Neural progenitor cell (in vitro differentiated cells): ENCODE measurements around the gene MSH3. TPM values are rescaled to one million over a fixed set of nuclear protein-coding genes. Genes with fewer than 3 reads are reported as not detected.

Experiments used
- DNase-seq: peaks from one replicate; pipeline ENCODE4 v3.0.0-alpha.2; 2016; ENCODE audit warnings: low spot score
- H2AFZ ChIP-seq: fragments of 200-600 bp; sonication (generic); replicated peaks from 2 replicates; pipeline ENCODE4 v1.6.1; 2016; ENCODE audit warnings: antibody characterized with exemption
- H3F3A ChIP-seq: fragments of 200-600 bp; sonication (generic); 2 replicates; pipeline ENCODE4 v1.6.1; 2016; ENCODE audit warnings: antibody characterized with exemption, low read depth
- H3K27ac ChIP-seq: fragments of 200-600 bp; sonication (generic); 2 replicates; pipeline ENCODE4 v1.5.1; 2016; ENCODE audit warnings: mild to moderate bottlenecking
- H3K27me3 ChIP-seq: fragments of 200-600 bp; sonication (generic); 2 replicates; pipeline ENCODE4 v1.6.1; 2016; ENCODE audit warnings: mild to moderate bottlenecking, moderate library complexity
- H3K36me3 ChIP-seq: fragments of 200-600 bp; sonication (generic); 2 replicates; pipeline ENCODE4 v1.5.1; 2016
- H3K4me1 ChIP-seq: fragments of 200-600 bp; sonication (generic); 2 replicates; pipeline ENCODE4 v1.6.1; 2016; ENCODE audit warnings: mixed run types
- H3K4me2 ChIP-seq: fragments of 200-600 bp; sonication (generic); 2 replicates; pipeline ENCODE4 v1.6.1; 2016
- H3K4me3 ChIP-seq: fragments of 200-600 bp; sonication (generic); 2 replicates; pipeline ENCODE4 v1.5.1; 2016
- H3K79me2 ChIP-seq: fragments of 200-600 bp; sonication (generic); 2 replicates; pipeline ENCODE4 v1.6.1; 2016; ENCODE audit warnings: low read depth
- H3K9ac ChIP-seq: fragments of 200-600 bp; sonication (generic); 2 replicates; pipeline ENCODE4 v1.6.1; 2016
- H3K9me3 ChIP-seq: fragments of 200-600 bp; sonication (generic); 2 replicates; pipeline ENCODE4 v1.5.1; 2016; ENCODE audit warnings: low read depth
- H4K20me1 ChIP-seq: fragments of 200-600 bp; sonication (generic); 2 replicates; pipeline ENCODE4 v1.6.1; 2016; ENCODE audit warnings: low read depth
- H3K27ac Mint-ChIP-seq: 3 replicates; pipeline ENCODE4 v1.8.0; 2021; ENCODE audit warnings: mixed read lengths
- H3K27me3 Mint-ChIP-seq: 2 replicates; pipeline ENCODE4 v1.8.0; 2022; ENCODE audit warnings: low read depth, mild to moderate bottlenecking, inconsistent platforms, moderate library complexity, mixed read lengths; ENCODE audit not compliant: insufficient read depth
- H3K36me3 Mint-ChIP-seq: 3 replicates; pipeline ENCODE4 v1.8.0; 2021; ENCODE audit warnings: mixed read lengths
- H3K4me1 Mint-ChIP-seq: 3 replicates; pipeline ENCODE4 v1.8.0; 2021; ENCODE audit warnings: mixed read lengths
- H3K4me3 Mint-ChIP-seq: 3 replicates; pipeline ENCODE4 v1.8.0; 2021; ENCODE audit warnings: mild to moderate bottlenecking, moderate library complexity, mixed read lengths
- H3K9me3 Mint-ChIP-seq: 3 replicates; pipeline ENCODE4 v1.8.0; 2020; ENCODE audit warnings: mixed read lengths
- EZH2 ChIP-seq: fragments of 200-600 bp; sonication (generic); IDR thresholded peaks from 2 replicates; pipeline ENCODE4 v1.6.1; 2017; ENCODE audit warnings: antibody characterized with exemption, mild to moderate bottlenecking, moderate library complexity
- EZH2phosphoT487 ChIP-seq: fragments of 200-600 bp; sonication (generic); IDR thresholded peaks from 2 replicates; pipeline ENCODE4 v1.6.1; 2017; ENCODE audit warnings: antibody characterized with exemption
- total RNA-seq: library from RNA; depleted of rRNA; stranded (reverse); fragments of >200 nt; gene quantifications from 2 replicates; pipeline ENCODE4 v1.2.3, GENCODE V29; 2015; ENCODE audit warnings: low replicate concordance
- TF ChIP-seq, protein P1 (sequence below): fragments of 200-600 bp; sonication (generic); IDR thresholded peaks from 2 replicates; pipeline ENCODE4 v1.5.1; 2017; ENCODE audit warnings: antibody characterized with exemption, mild to moderate bottlenecking

The MSH3 gene
- total RNA-seq, 1 donor from 2014 or later: 26.1 TPM

DNA sequence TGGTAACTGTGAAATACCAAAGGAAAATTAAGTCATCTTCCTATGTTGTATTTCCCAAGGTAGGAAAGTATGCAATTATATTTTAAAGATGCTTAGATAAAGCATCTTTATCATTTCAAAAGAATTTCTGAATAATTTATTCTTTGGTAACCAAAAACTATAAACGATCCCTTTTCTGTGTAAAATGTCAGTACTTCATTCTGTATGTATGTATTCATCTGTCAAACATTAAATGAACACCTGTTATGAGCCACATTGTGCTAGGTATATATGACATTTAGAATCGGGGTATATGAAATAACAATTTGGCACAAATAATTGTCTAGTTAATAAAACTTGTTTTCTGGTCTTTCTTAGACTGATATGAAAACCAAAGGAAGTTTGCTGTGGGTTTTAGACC is 89.7 kb downstream of the MSH3 start:
- TF ChIP-seq, protein P1, sequence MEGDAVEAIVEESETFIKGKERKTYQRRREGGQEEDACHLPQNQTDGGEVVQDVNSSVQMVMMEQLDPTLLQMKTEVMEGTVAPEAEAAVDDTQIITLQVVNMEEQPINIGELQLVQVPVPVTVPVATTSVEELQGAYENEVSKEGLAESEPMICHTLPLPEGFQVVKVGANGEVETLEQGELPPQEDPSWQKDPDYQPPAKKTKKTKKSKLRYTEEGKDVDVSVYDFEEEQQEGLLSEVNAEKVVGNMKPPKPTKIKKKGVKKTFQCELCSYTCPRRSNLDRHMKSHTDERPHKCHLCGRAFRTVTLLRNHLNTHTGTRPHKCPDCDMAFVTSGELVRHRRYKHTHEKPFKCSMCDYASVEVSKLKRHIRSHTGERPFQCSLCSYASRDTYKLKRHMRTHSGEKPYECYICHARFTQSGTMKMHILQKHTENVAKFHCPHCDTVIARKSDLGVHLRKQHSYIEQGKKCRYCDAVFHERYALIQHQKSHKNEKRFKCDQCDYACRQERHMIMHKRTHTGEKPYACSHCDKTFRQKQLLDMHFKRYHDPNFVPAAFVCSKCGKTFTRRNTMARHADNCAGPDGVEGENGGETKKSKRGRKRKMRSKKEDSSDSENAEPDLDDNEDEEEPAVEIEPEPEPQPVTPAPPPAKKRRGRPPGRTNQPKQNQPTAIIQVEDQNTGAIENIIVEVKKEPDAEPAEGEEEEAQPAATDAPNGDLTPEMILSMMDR: no peak
- TF ChIP-seq EZH2 (no peak), EZH2phosphoT487 (no peak)
- peaks cover 8% of the 10 kb centered on the region for H3K9me3 Mint-ChIP-seq
- no peak overlapping the region for H3K4me2 ChIP-seq
- no peak overlapping the region for H3K27ac Mint-ChIP-seq
- H3K4me3 Mint-ChIP-seq: no peak overlapping the region
- no peaks in the 10 kb centered on the region for H3K27me3 ChIP-seq
- no peaks in the 10 kb centered on the region for H3F3A ChIP-seq
- H3K9me3 ChIP-seq: no peaks in the 10 kb centered on the region
- no peak overlapping the region for H3K4me3 ChIP-seq
- H3K4me1 Mint-ChIP-seq: peaks cover 15% of the 10 kb centered on the region
- peaks cover 46% of the 10 kb centered on the region for H3K36me3 Mint-ChIP-seq
- H3K4me1 ChIP-seq: peaks cover 20% of the 10 kb centered on the region
- DNase-seq: no peak
- peaks cover 18% of the 10 kb centered on the region for H4K20me1 ChIP-seq
- peaks cover 5% of the 10 kb centered on the region for H3K27me3 Mint-ChIP-seq
- no peaks in the 10 kb centered on the region for H3K79me2 ChIP-seq
- H3K36me3 ChIP-seq: no peaks in the 10 kb centered on the region
- no peak overlapping the region for H2AFZ ChIP-seq
- no peak overlapping the region for H3K27ac ChIP-seq
- H3K9ac ChIP-seq: no peak overlapping the region

DNA sequence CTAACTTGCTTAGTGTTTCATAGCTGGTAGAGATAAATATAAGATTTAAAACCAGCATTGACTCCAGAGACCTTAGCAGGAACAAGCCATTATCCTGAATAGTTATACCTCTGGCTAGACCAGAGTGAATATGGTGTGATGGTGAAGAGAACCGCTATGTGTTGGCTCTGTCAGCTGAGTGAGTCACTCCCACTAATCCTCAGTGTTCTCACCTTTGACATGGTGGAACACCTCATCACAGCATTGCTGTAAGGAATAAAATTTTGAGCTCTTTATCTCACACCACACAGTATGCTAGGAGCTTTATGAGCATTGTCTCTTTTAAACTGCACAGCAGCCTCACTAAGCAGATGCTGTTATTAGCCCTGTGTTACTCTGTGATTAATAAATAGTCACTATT is 91.0 kb downstream of the MSH3 start:
- Histone ChIP-seq H3K9me3 (no peaks in the 10 kb centered on the region), H3K4me2 (no peak overlapping the region), H2AFZ (no peak overlapping the region), H3K36me3 (no peaks in the 10 kb centered on the region), H3F3A (no peaks in the 10 kb centered on the region), H3K4me3 (no peak overlapping the region), H3K9ac (no peak overlapping the region), H3K79me2 (no peaks in the 10 kb centered on the region), H3K27ac (no peak overlapping the region), H4K20me1 (peaks cover 19% of the 10 kb centered on the region), H3K4me1 (peaks cover 20% of the 10 kb centered on the region), H3K27me3 (no peaks in the 10 kb centered on the region)
- no peak for DNase-seq
- H3K4me1 Mint-ChIP-seq: peaks cover 15% of the 10 kb centered on the region
- H3K27me3 Mint-ChIP-seq: peaks cover 8% of the 10 kb centered on the region
- TF ChIP-seq, protein P1: no peak
- TF ChIP-seq EZH2: no peak
- no peak for TF ChIP-seq EZH2phosphoT487
- no peak overlapping the region for H3K4me3 Mint-ChIP-seq
- no peak overlapping the region for H3K27ac Mint-ChIP-seq
- peaks cover 8% of the 10 kb centered on the region for H3K9me3 Mint-ChIP-seq
- peaks cover 47% of the 10 kb centered on the region for H3K36me3 Mint-ChIP-seq

DNA sequence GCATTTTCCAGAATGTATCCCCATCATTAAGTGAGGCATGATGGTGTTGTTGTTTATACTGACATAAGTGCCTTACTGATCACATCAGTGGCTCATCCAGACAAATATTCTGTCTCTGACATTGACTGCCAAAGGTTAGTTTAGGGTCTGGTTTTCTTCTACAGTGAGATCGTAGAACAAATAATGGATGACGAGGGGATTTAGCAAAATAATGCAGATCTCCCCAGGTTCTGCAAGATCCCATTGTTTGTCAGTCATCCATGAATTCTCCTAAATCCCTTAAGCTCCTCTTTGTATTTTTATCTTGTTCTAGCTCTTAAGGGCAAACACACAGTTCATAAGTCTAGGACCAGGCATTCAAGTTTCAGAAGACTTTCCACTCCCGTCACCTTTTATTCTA is 93.5 kb downstream of the MSH3 start:
- Mint-ChIP-seq H3K27me3 (peaks cover 6% of the 10 kb centered on the region), H3K27ac (no peak overlapping the region), H3K9me3 (peaks cover 8% of the 10 kb centered on the region), H3K36me3 (peaks cover 33% of the 10 kb centered on the region), H3K4me3 (no peak overlapping the region), H3K4me1 (peaks cover 15% of the 10 kb centered on the region)
- no peak overlapping the region for H2AFZ ChIP-seq
- H3K9me3 ChIP-seq: no peaks in the 10 kb centered on the region
- peaks cover 20% of the 10 kb centered on the region for H4K20me1 ChIP-seq
- H3K79me2 ChIP-seq: no peaks in the 10 kb centered on the region
- H3K27me3 ChIP-seq: no peaks in the 10 kb centered on the region
- no peaks in the 10 kb centered on the region for H3F3A ChIP-seq
- H3K9ac ChIP-seq: no peak overlapping the region
- H3K4me1 ChIP-seq: peaks cover 20% of the 10 kb centered on the region
- no peak overlapping the region for H3K27ac ChIP-seq
- TF ChIP-seq, protein P1: no peak
- TF ChIP-seq EZH2: no peak
- peak; percentile 79 for TF ChIP-seq EZH2phosphoT487
- H3K36me3 ChIP-seq: no peaks in the 10 kb centered on the region
- peak; percentile 82 for DNase-seq
- H3K4me2 ChIP-seq: peak overlapping the region; percentile 64
- no peak overlapping the region for H3K4me3 ChIP-seq
